Endodermal cell (in vitro differentiated cells): ENCODE data around the gene KCNA10. TPM values are rescaled to one million over a fixed set of nuclear protein-coding genes. Genes with fewer than 3 reads are reported as not detected.

Experiments
- DNase-seq: peaks from one replicate; pipeline ENCODE4 v3.0.0-alpha.2; 2017
- H3K27ac ChIP-seq: 2 replicates; pipeline ENCODE4 v1.5.1; 2013; ENCODE audit warnings: mild to moderate bottlenecking, low read depth, low read length, moderate library complexity
- H3K27me3 ChIP-seq: 2 replicates; pipeline ENCODE4 v1.6.1; 2013; ENCODE audit warnings: mild to moderate bottlenecking, low read length, moderate library complexity; ENCODE audit not compliant: insufficient read depth, control insufficient read depth, poor library complexity, severe bottlenecking
- H3K36me3 ChIP-seq: 2 replicates; pipeline ENCODE4 v1.7.0; 2013; ENCODE audit warnings: mild to moderate bottlenecking, low read length, moderate library complexity; ENCODE audit not compliant: control insufficient read depth, insufficient read depth
- H3K4me1 ChIP-seq: one replicate; pipeline ENCODE4 v1.7.0; 2013; ENCODE audit warnings: low read length; ENCODE audit not compliant: control insufficient read depth, insufficient read depth
- H3K4me3 ChIP-seq: 2 replicates; pipeline ENCODE4 v1.5.1; 2013; ENCODE audit warnings: mild to moderate bottlenecking, low read length, moderate library complexity
- H3K9ac ChIP-seq: 2 replicates; pipeline ENCODE4 v1.6.1; 2013; ENCODE audit warnings: mild to moderate bottlenecking, low read length, moderate library complexity; ENCODE audit not compliant: poor library complexity, severe bottlenecking; ENCODE audit errors: extremely low read depth
- H3K9me3 ChIP-seq: 2 replicates; pipeline ENCODE4 v1.6.1; 2013; ENCODE audit warnings: mild to moderate bottlenecking, low read length, moderate library complexity; ENCODE audit not compliant: control insufficient read depth
- H3K27ac Mint-ChIP-seq: 2 replicates; pipeline ENCODE4 v1.8.0; 2020; ENCODE audit warnings: mixed read lengths
- H3K27me3 Mint-ChIP-seq: 2 replicates; pipeline ENCODE4 v1.8.0; 2021; ENCODE audit warnings: mild to moderate bottlenecking, mixed read lengths; ENCODE audit not compliant: insufficient read depth
- H3K36me3 Mint-ChIP-seq: 2 replicates; pipeline ENCODE4 v1.8.0; 2020; ENCODE audit warnings: low read depth, mixed read lengths
- H3K4me1 Mint-ChIP-seq: 2 replicates; pipeline ENCODE4 v1.8.0; 2020; ENCODE audit warnings: mixed read lengths
- H3K4me3 Mint-ChIP-seq: 2 replicates; pipeline ENCODE4 v1.8.0; 2020; ENCODE audit warnings: mild to moderate bottlenecking, moderate library complexity, mixed read lengths
- H3K9me3 Mint-ChIP-seq: 2 replicates; pipeline ENCODE4 v1.8.0; 2020; ENCODE audit warnings: mild to moderate bottlenecking, mixed read lengths
- CTCF ChIP-seq: fragments of 200-600 bp; sonication (generic); conservative IDR thresholded peaks from 2 replicates; pipeline ENCODE4 v1.5.0; 2021; ENCODE audit warnings: antibody characterized with exemption, mild to moderate bottlenecking
- WGBS, 2 experiments: methylation state at CpG; one replicate each; pipeline versions ENCODE4 v1.1.5 to v1.1.7; 2013; ENCODE audit warnings: missing lambda C conversion rate in 2 of 2, mixed read lengths in 1 of 2; ENCODE audit not compliant: insufficient coverage in 1 of 2, insufficient read length in 1 of 2; 5-methylcytosine and 5-hydroxymethylcytosine counted together
- total RNA-seq, 2 donors: library from RNA; stranded (reverse); fragmentation: NEBNext Ultra II Directional in 1 of 2; extraction: Animal tissue kit (Norgen Biotek cat#: 25700) in 1 of 2; gene quantifications; 2 replicates in 1 of 2; 3 replicates in 1 of 2; pipeline ENCODE4 v1.2.1, GENCODE V29; 2021

KCNA10 gene
- total RNA-seq, 2 donors from 2014 or later: not detected

- TF ChIP-seq CTCF: no peak
- DNase-seq: no peak
- Histone ChIP-seq H3K9ac (no peak overlapping the region), H3K4me1 (no peaks in the 10 kb centered on the region), H3K9me3 (no peaks in the 10 kb centered on the region), H3K27ac (no peak overlapping the region), H3K4me3 (no peak overlapping the region), H3K27me3 (peaks cover 5% of the 10 kb centered on the region), H3K36me3 (no peaks in the 10 kb centered on the region)
- Mint-ChIP-seq H3K9me3 (no peaks in the 10 kb centered on the region), H3K27me3 (peaks cover 2% of the 10 kb centered on the region), H3K4me1 (no peaks in the 10 kb centered on the region), H3K4me3 (no peak overlapping the region), H3K36me3 (no peaks in the 10 kb centered on the region), H3K27ac (no peak overlapping the region)
- 72 to 77% methylated on average over 3 of the region's 3 CpGs for WGBS, 2 experiments
Measured at GRCh38 chr1:110535985-110536384, 17.0 kb upstream of the KCNA10 start.

- H3K4me1 ChIP-seq: no peaks in the 10 kb centered on the region
- no peak overlapping the region for H3K27ac Mint-ChIP-seq
- H3K27me3 Mint-ChIP-seq: peaks cover 6% of the 10 kb centered on the region
- H3K4me1 Mint-ChIP-seq: no peaks in the 10 kb centered on the region
- no peak overlapping the region for H3K4me3 ChIP-seq
- no peaks in the 10 kb centered on the region for H3K9me3 ChIP-seq
- no peak overlapping the region for H3K4me3 Mint-ChIP-seq
- H3K27ac ChIP-seq: no peak overlapping the region
- no peaks in the 10 kb centered on the region for H3K36me3 ChIP-seq
- no peak for DNase-seq
- H3K9ac ChIP-seq: no peak overlapping the region
- H3K36me3 Mint-ChIP-seq: no peaks in the 10 kb centered on the region
- TF ChIP-seq CTCF: no peak
- WGBS, 2 experiments: 69 to 81% methylated on average over 3 of the region's 3 CpGs
- H3K27me3 ChIP-seq: no peaks in the 10 kb centered on the region
- H3K9me3 Mint-ChIP-seq: no peaks in the 10 kb centered on the region
Measured at GRCh38 chr1:110533230-110533629, 14.3 kb upstream of the KCNA10 start.

GRCh38 chr1:110529011-110529410, 10.0 kb upstream of the KCNA10 start:
- Histone ChIP-seq H3K4me3 (no peak overlapping the region), H3K4me1 (no peaks in the 10 kb centered on the region), H3K9ac (no peak overlapping the region), H3K27ac (no peak overlapping the region), H3K9me3 (no peaks in the 10 kb centered on the region), H3K36me3 (no peaks in the 10 kb centered on the region), H3K27me3 (peaks cover 12% of the 10 kb centered on the region)
- Mint-ChIP-seq H3K4me1 (no peaks in the 10 kb centered on the region), H3K27ac (no peak overlapping the region), H3K9me3 (no peaks in the 10 kb centered on the region), H3K4me3 (no peak overlapping the region), H3K36me3 (no peaks in the 10 kb centered on the region), H3K27me3 (peaks cover 23% of the 10 kb centered on the region)
- TF ChIP-seq CTCF: no peak
- 83% methylated on average over 1 of the region's 1 CpG; no CpG with 5 or more reads in 1 of the 2 experiments for WGBS, 2 experiments
- no peak for DNase-seq
